Measurements from ENCODE around the gene TUBGCP6. TPM values are rescaled to one million over a fixed set of nuclear protein-coding genes. Genes with fewer than 3 reads are reported as not detected.

TUBGCP6 gene
- polyA plus RNA-seq, 3 donors, result 3.7 to 72.8 (median 4.3) TPM

- no peak overlapping the region for H3K4me3 ChIP-seq (replicated peaks in 1 of 3; ENCODE audit: low read depth in 2 of 3, low read length in 3 of 3)
- Mint-ChIP-seq H3K4me3 (no peak overlapping the region), H3K9me3 (peaks cover 0 to 2% (median 0%) of the 10 kb centered on the region in 7 donors), H3K27me3 (ENCODE audit: low read depth in 3 of 3) (peaks cover 0 to 2% (median 0%) of the 10 kb centered on the region in 3 donors), H3K36me3 (peaks cover 51 to 82% of the 10 kb centered on the region in 2 donors), H3K4me1 (no peaks in the 10 kb centered on the region), H3K27ac (no peak overlapping the region)
- H3K36me3 ChIP-seq (replicated peaks in 1 of 2; ENCODE audit: control insufficient read depth in 1 of 2, insufficient read depth in 2 of 2, low read length in 2 of 2), result peaks cover 92 to 97% of the 10 kb centered on the region in 2 donors
- H3K27me3 ChIP-seq (ENCODE audit: control insufficient read depth in 2 of 2, insufficient read depth in 2 of 2, low read length in 2 of 2), result no peaks in the 10 kb centered on the region
- H2AFZ ChIP-seq (ENCODE audit: insufficient read depth, low read depth, low read length, poor library complexity, severe bottlenecking), result no peak overlapping the region
- H3K9ac ChIP-seq (ENCODE audit: insufficient read depth, low read length, poor library complexity, severe bottlenecking), result no peak overlapping the region
- peaks cover 31% of the 10 kb centered on the region for H3K79me2 ChIP-seq (ENCODE audit: insufficient read depth, low read length)
- intact Hi-C loops (cut with micrococcal nuclease), result no loop called here
- 95% methylated on average over 19 of the region's 30 CpGs for WGBS (ENCODE audit: insufficient coverage)
- H3K27ac ChIP-seq (ENCODE audit: low read depth in 1 of 2, low read length in 2 of 2), result no peak overlapping the region
- no peak for TF ChIP-seq CTCF (IDR thresholded peaks at IDR 0.05)
- DNase-seq, result no peak
- H3K9me3 ChIP-seq (replicated peaks in 1 of 2; ENCODE audit: control insufficient read depth in 1 of 2, insufficient read depth in 1 of 2, low read length in 2 of 2), result no peaks in the 10 kb centered on the region
- no peaks in the 10 kb centered on the region for H3K4me1 ChIP-seq (ENCODE audit: control insufficient read depth in 1 of 2, insufficient read depth in 2 of 2, low read length in 2 of 2)
- peaks cover 98% of the 10 kb centered on the region for H4K20me1 ChIP-seq (ENCODE audit: insufficient read depth, low read length)
- no peak overlapping the region for H3K4me2 ChIP-seq (replicated peaks; ENCODE audit: extremely low read depth, low read length, poor library complexity, severe bottlenecking)
Measured at GRCh38 chr22:50283821-50284220, 39.0 kb upstream of the TUBGCP6 start.

GRCh38 chr22:50282361-50283155, 37.7 kb upstream of the TUBGCP6 start:
- Histone ChIP-seq H3K4me2 (replicated peaks; ENCODE audit: extremely low read depth, low read length, poor library complexity, severe bottlenecking) (no peak overlapping the region), H3K27ac (ENCODE audit: low read depth in 1 of 2, low read length in 2 of 2) (no peak overlapping the region), H3K9me3 (replicated peaks in 1 of 2; ENCODE audit: control insufficient read depth in 1 of 2, insufficient read depth in 1 of 2, low read length in 2 of 2) (no peaks in the 10 kb centered on the region), H2AFZ (ENCODE audit: insufficient read depth, low read depth, low read length, poor library complexity, severe bottlenecking) (no peak overlapping the region), H3K27me3 (ENCODE audit: control insufficient read depth in 2 of 2, insufficient read depth in 2 of 2, low read length in 2 of 2) (no peaks in the 10 kb centered on the region), H3K4me3 (replicated peaks in 1 of 3; ENCODE audit: low read depth in 2 of 3, low read length in 3 of 3) (no peak overlapping the region), H3K79me2 (ENCODE audit: insufficient read depth, low read length) (peaks cover 19% of the 10 kb centered on the region), H3K9ac (ENCODE audit: insufficient read depth, low read length, poor library complexity, severe bottlenecking) (no peak overlapping the region), H4K20me1 (ENCODE audit: insufficient read depth, low read length) (peaks cover 98% of the 10 kb centered on the region), H3K36me3 (replicated peaks in 1 of 2; ENCODE audit: control insufficient read depth in 1 of 2, insufficient read depth in 2 of 2, low read length in 2 of 2) (peaks cover 92 to 97% of the 10 kb centered on the region in 2 donors), H3K4me1 (ENCODE audit: control insufficient read depth in 1 of 2, insufficient read depth in 2 of 2, low read length in 2 of 2) (no peaks in the 10 kb centered on the region)
- intact Hi-C loops (cut with micrococcal nuclease), result no loop called here
- no peak overlapping the region for H3K27ac Mint-ChIP-seq
- H3K4me3 Mint-ChIP-seq, result no peak overlapping the region
- WGBS (ENCODE audit: insufficient coverage), result 92% methylated on average over 34 of the region's 45 CpGs
- DNase-seq, result no peak
- peaks cover 0 to 2% (median 0%) of the 10 kb centered on the region in 3 donors for H3K27me3 Mint-ChIP-seq (ENCODE audit: low read depth in 3 of 3)
- TF ChIP-seq CTCF (IDR thresholded peaks at IDR 0.05), result no peak
- H3K4me1 Mint-ChIP-seq, result no peaks in the 10 kb centered on the region
- H3K9me3 Mint-ChIP-seq, result peaks cover 0 to 2% (median 0%) of the 10 kb centered on the region in 7 donors
- H3K36me3 Mint-ChIP-seq, result peaks cover 49 to 82% of the 10 kb centered on the region in 2 donors

All from CD14-positive monocyte (primary cell).